Choroid plexus epithelial cell (primary cell): Measurements from ENCODE around the gene EBP.
"Not testable (repeated sequence)": the region's sequence is repeated elsewhere in the genome, so short reads cannot be mapped to it uniquely, and the experiment has no call there.

ENCODE experiments used
- DNase-seq: peaks from one replicate; pipeline ENCODE4 v3.0.0-alpha.2; 2010; ENCODE audit warnings: low read depth
- H3K4me3 ChIP-seq: 2 replicates; pipeline ENCODE4 v1.5.1; 2011; ENCODE audit warnings: low read depth, mild to moderate bottlenecking, control low read depth, low read length, moderate library complexity
- CTCF ChIP-seq: conservative IDR thresholded peaks from 2 replicates; pipeline ENCODE4 v1.5.1; 2011; ENCODE audit warnings: low read depth, mild to moderate bottlenecking, control low read depth, inconsistent platforms, low read length, moderate library complexity

EBP gene

GRCh38 chrX:48514126-48514806 is 7.3 kb upstream of the EBP start:
- no peak overlapping the region for H3K4me3 ChIP-seq
- no peak for DNase-seq
- TF ChIP-seq CTCF, result no peak

DNA sequence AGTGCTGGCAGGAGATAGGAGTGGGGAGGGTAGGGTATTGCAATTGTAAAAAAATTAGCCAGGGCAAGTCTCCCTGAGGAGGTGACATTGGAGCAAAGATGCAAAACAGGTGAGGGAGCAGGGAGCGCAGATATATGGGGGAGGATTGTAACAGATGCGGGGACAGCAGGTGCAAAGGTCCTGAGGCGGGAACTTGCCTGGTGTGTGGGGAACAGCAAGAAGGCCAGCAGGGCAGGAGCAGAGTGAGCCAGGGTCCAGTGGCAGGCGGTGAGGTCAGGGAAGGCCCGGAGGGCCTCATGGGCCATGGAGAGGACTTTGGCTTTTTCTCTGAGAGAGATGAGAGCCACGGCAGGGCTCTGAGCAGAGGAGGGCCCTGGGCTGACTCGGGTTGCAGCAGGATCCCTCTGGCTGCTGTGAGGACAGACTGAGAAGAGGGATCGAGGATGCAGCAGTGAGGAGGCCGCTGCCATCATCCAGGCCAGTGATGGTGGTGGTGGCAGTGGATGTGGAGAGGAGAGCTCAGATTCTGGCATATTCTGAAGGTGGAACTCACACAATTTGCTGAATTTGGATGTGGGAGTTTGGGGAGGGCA is 6.6 kb upstream of the EBP start:
- no peak overlapping the region for H3K4me3 ChIP-seq
- DNase-seq, result no peak
- TF ChIP-seq CTCF, result no peak

DNA sequence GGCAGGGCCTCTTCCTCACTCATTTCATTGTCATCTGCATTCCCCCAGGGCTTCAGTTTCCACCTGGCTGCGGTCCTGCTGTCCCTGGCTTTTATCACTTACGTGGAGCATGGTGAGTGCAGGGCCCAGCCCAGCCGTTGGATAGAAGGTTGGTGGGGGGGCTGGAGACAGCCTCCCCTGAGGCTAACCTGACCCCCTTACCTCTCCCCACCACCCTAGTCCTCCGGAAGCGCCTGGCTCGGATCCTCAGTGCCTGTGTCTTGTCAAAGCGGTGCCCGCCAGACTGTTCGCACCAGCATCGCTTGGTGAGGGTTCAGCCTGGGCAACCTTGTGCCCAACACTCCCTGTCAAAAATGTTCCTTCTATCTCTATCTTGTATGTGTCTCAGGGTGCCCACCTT is 5.8 kb upstream of the EBP start:
- no peak for DNase-seq
- no peak overlapping the region for H3K4me3 ChIP-seq
- TF ChIP-seq CTCF, result no peak

DNA sequence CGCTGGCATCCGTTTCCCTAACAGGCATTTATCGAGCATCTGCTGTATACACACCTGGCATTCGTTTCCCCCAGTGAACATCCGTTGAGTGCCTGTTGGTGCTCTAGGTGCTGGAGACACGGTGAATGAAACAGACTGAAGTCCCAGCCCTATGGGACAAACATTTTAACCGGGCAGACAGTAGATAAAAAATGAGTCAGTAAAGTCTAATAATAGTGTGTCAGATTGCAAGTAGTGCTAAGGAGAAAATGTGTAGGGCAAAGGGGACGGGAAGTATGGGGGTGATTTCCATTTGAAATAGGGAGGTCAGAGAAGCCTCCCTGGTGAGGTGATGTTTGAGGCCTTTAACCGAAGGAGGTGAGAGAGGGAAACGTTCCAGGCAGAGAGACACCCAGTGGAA is 5.3 kb upstream of the EBP start:
- H3K4me3 ChIP-seq, result no peak overlapping the region
- DNase-seq, result no peak
- TF ChIP-seq CTCF, result no peak

DNA sequence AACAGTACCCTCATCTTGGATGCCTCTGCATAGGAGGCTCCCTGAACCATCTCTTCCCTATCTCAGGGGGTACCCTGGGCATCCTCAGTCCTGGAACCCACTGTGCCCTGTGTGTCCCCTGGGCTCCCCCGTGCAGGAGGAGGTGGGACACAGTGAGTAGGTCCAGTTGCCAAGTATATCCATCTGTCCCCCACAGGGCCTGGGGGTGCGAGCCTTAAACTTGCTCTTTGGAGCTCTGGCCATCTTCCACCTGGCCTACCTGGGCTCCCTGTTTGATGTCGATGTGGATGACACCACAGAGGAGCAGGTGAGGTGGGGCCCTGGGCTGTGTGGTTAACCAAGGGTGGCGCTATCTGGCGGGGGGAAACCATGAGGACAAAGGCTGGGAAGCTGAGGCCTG is 4.6 kb upstream of the EBP start:
- no peak for DNase-seq
- TF ChIP-seq CTCF, result no peak

GRCh38 chrX:48519481-48519880 is 2.1 kb upstream of the EBP start:
- not testable (repeated sequence) for H3K4me3 ChIP-seq, DNase-seq

More for the DNA sequence above, 4.6 kb upstream of the EBP start:
- no peak overlapping the region for H3K4me3 ChIP-seq

DNA sequence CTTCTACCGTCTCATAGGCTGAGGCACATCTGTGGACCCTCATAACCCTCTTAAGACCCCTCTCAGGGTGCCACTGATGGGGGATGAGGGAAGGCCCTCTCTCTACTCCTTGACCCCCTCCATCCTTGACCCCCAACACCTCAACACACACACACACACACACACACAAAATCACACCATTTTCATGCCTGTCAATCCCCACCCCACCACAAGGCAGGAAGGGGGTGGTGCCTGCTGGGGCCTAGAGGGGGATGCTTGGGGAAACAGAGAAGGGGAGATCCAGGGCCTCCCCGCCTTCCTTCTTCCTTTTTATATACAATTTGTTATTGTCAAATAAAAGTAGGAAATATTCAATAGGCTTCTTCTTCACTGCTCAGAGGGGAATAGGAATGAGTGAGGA is 1.2 kb upstream of the EBP start:
- no peak overlapping the region for H3K4me3 ChIP-seq
- DNase-seq, result no peak
- no peak for TF ChIP-seq CTCF
